ENCODE results near the gene CAMSAP1.

DNA sequence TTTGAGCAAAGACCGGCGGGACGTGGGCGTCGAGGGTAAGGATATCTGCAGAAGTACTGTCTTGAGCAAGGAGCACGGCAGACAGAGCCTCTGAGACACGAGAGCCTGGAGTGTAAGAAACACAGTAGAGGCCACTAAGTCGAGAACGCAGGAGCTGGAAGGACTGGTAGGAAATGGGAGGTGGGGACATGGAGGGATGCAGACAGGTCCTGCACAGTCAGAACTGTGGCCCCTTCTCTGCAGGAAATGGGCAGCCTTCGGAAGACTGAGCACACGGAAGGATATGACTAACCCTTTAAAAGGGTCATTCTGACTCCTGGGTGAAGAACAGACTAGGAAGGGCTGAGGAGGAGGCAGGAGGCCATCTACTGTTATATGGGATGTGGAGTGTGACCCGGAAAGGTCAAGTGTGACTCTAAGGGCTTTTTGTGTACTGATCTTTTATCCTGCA lies 1.4 kb upstream of the CAMSAP1 start:
- TF ChIP-seq, protein P1, sequence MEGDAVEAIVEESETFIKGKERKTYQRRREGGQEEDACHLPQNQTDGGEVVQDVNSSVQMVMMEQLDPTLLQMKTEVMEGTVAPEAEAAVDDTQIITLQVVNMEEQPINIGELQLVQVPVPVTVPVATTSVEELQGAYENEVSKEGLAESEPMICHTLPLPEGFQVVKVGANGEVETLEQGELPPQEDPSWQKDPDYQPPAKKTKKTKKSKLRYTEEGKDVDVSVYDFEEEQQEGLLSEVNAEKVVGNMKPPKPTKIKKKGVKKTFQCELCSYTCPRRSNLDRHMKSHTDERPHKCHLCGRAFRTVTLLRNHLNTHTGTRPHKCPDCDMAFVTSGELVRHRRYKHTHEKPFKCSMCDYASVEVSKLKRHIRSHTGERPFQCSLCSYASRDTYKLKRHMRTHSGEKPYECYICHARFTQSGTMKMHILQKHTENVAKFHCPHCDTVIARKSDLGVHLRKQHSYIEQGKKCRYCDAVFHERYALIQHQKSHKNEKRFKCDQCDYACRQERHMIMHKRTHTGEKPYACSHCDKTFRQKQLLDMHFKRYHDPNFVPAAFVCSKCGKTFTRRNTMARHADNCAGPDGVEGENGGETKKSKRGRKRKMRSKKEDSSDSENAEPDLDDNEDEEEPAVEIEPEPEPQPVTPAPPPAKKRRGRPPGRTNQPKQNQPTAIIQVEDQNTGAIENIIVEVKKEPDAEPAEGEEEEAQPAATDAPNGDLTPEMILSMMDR (IDR thresholded peaks at IDR 0.05; ENCODE audit: low read depth, low read length), result no peak
- no peak for TF ChIP-seq EZH2phosphoT487 (IDR thresholded peaks at IDR 0.05; ENCODE audit: low read depth)

All from OCI-LY3 (cell line).